Renal cortex interstitium (tissue), 15 donors: Measurements from ENCODE around the gene GRK6. TPM values are rescaled to one million over a fixed set of nuclear protein-coding genes. Genes with fewer than 3 reads are reported as not detected.
A peak's percentile ranks its signal among the peaks of the same experiment; 100 is the strongest.

Experiments
- DNase-seq, 11 donors: peaks; one replicate each; pipeline ENCODE4 v3.0.0-alpha.2; 2013; ENCODE audit warnings: low read depth in 9 of 11, low spot score in 4 of 11; ENCODE audit errors: extremely low read depth in 1 of 11
- long read RNA-seq, 16 experiments: transcript quantifications; one replicate each; lab custom pipeline, GENCODE V29; 2026
- polyA plus RNA-seq, 3 donors: library from polyadenylated mRNA; unstranded; fragments of 120-200 nt; gene quantifications; one replicate each; pipeline ENCODE4 v1.2.1, GENCODE V29; 2013; ENCODE audit not compliant: insufficient read length in 3 of 3

The GRK6 gene
- polyA plus RNA-seq = 10 to 100 TPM; 21.2 to 31.2 (median 30.8) TPM
- long read RNA-seq, donor 1, transcript GRK6-201 (16 exons, 2,939 nt) = major isoform, 6 of 6 reads
- long read RNA-seq, donor 1, partial matches to known transcripts = 0 of 6 reads
- long read RNA-seq, donor 1, other reads (novel, unspliced or antisense) = 0 of 6 reads
- long read RNA-seq, donor 2, transcript GRK6-201 (16 exons, 2,939 nt) = major isoform, 7 of 7 reads
- long read RNA-seq, donor 2, partial matches to known transcripts = 0 of 7 reads
- long read RNA-seq, donor 2, other reads (novel, unspliced or antisense) = 0 of 7 reads
- long read RNA-seq, donor 3, transcript GRK6-201 (16 exons, 2,939 nt) = major isoform, 7 of 7 reads
- long read RNA-seq, donor 3, partial matches to known transcripts = 0 of 7 reads
- long read RNA-seq, donor 3, other reads (novel, unspliced or antisense) = 0 of 7 reads
- long read RNA-seq, donor 4, partial matches to known transcripts = 0 of 4 reads
- long read RNA-seq, donor 4, other reads (novel, unspliced or antisense) = 0 of 4 reads
- long read RNA-seq, donor 5 = 0 reads
- long read RNA-seq, donor 6, partial matches to known transcripts = 19 of 23 reads
- long read RNA-seq, donor 6, other reads (novel, unspliced or antisense) = 0 of 23 reads
- long read RNA-seq, donor 7, transcript GRK6-201 (16 exons, 2,939 nt) = major isoform, 5 of 6 reads
- long read RNA-seq, donor 7, partial matches to known transcripts = 0 of 6 reads
- long read RNA-seq, donor 7, other reads (novel, unspliced or antisense) = 0 of 6 reads
- long read RNA-seq, donor 8 = 0 reads
- long read RNA-seq, donor 9, partial matches to known transcripts = 5 of 7 reads
- long read RNA-seq, donor 9, other reads (novel, unspliced or antisense) = 0 of 7 reads
- long read RNA-seq, donor 10, partial matches to known transcripts = 0 of 5 reads
- long read RNA-seq, donor 10, other reads (novel, unspliced or antisense) = 0 of 5 reads
- long read RNA-seq, donor 11, transcript GRK6-201 (16 exons, 2,939 nt) = major isoform, 5 of 6 reads
- long read RNA-seq, donor 11, partial matches to known transcripts = 0 of 6 reads
- long read RNA-seq, donor 11, other reads (novel, unspliced or antisense) = 0 of 6 reads
- long read RNA-seq, donor 12, partial matches to known transcripts = 0 of 1 reads
- long read RNA-seq, donor 12, other reads (novel, unspliced or antisense) = 0 of 1 reads
- long read RNA-seq, donor 13 = 0 reads
- long read RNA-seq, donor 14, transcript GRK6-201 (16 exons, 2,939 nt) = major isoform, 5 of 5 reads
- long read RNA-seq, donor 14, partial matches to known transcripts = 0 of 5 reads
- long read RNA-seq, donor 14, other reads (novel, unspliced or antisense) = 0 of 5 reads
- long read RNA-seq, donor 15, partial matches to known transcripts = 0 of 1 reads
- long read RNA-seq, donor 15, other reads (novel, unspliced or antisense) = 0 of 1 reads
- long read RNA-seq, donor 16, transcript GRK6-201 (16 exons, 2,939 nt) = major isoform, 20 of 23 reads
- long read RNA-seq, donor 16, partial matches to known transcripts = 0 of 23 reads
- long read RNA-seq, donor 16, other reads (novel, unspliced or antisense) = 0 of 23 reads

GRCh38 chr5:177426566-177427210, at the start of gene GRK6:
Gene GRK6, plus strand, starts transcription at chr5:177426676. Its CDS starts 170 bp downstream, at chr5:177426846.
- no peak for DNase-seq

- no peak for DNase-seq
Observed at GRCh38 chr5:177377851-177378776, 48.4 kb upstream of the GRK6 start.

- DNase-seq = no peak
Observed at GRCh38 chr5:177378884-177379883, 47.3 kb upstream of the GRK6 start.

GRCh38 chr5:177380805-177381126, 45.7 kb upstream of the GRK6 start:
- no peak for DNase-seq

- no peak for DNase-seq
Observed at GRCh38 chr5:177382423-177383029, 44.0 kb upstream of the GRK6 start.

GRCh38 chr5:177383181-177383580, 43.3 kb upstream of the GRK6 start:
- no peak for DNase-seq

GRCh38 chr5:177384134-177384533, 42.3 kb upstream of the GRK6 start, which contains the start of gene SLC34A1:
Gene SLC34A1, plus strand, starts transcription at chr5:177384434. Its CDS starts 1,308 bp downstream, at chr5:177385742.
- no peak for DNase-seq

GRCh38 chr5:177385720-177386119, 40.8 kb upstream of the GRK6 start:
- DNase-seq = no peak

GRCh38 chr5:177386542-177386941, 39.9 kb upstream of the GRK6 start:
- DNase-seq = no peak

- DNase-seq = no peak
Observed at GRCh38 chr5:177387405-177387804, 39.1 kb upstream of the GRK6 start.

GRCh38 chr5:177388521-177389052, 37.9 kb upstream of the GRK6 start:
- no peak for DNase-seq

- no peak for DNase-seq
Observed at GRCh38 chr5:177389241-177390169, 37.0 kb upstream of the GRK6 start.

GRCh38 chr5:177390363-177391300, 35.8 kb upstream of the GRK6 start:
- DNase-seq = peak in 10 of 11 donors; percentile 78 to 88 (median 84)
